A549 (cell line): Measurements from ENCODE around the gene MINAR1. TPM values are rescaled to one million over a fixed set of nuclear protein-coding genes. Genes with fewer than 3 reads are reported as not detected.

ENCODE experiments used
- ATAC-seq, 2 experiments: fragments of 200-7000 bp in 1 of 2; fragments of >200 bp in 1 of 2; cut with Nextera tagmentation in 1 of 2; cut with Tn5 transposase in 1 of 2; 3 replicates each; pipeline versions ENCODE4 v1.8.0 to v1.9.1; 2018 to 2020; ENCODE audit warnings: mild to moderate bottlenecking in 1 of 2, moderate library complexity in 1 of 2
- CTCF ChIA-PET: fragments of 300-600 bp; sonication (Branson Sonifier 250); formaldehyde crosslinking; extraction: SDS; loops from one replicate; lab custom pipeline; 2021; ENCODE audit warnings: antibody characterized with exemption, inconsistent platforms; lab: Yijun Ruan, JAX
- POLR2A ChIA-PET: fragments of 350-600 bp; formaldehyde crosslinking; extraction: SDS; loops from one replicate; lab custom pipeline; 2021; ENCODE audit warnings: antibody characterized with exemption, inconsistent platforms; lab: Yijun Ruan, JAX
- DNase-seq, 2 experiments: peaks; one replicate each; pipeline versions ENCODE4 v3.0.0 to v3.0.0-alpha.2; 2011 to 2016; ENCODE audit warnings: low read depth in 1 of 2, low spot score in 1 of 2
- FAIRE-seq: peaks from 2 replicates; lab custom pipeline; 2011; peaks lifted over from hg19 to GRCh38; lab: Jason Lieb, UNC
- H3K27ac ChIP-seq, 2 experiments: fragments of >200 bp; sonication (Bioruptor Twin); formaldehyde crosslinking; 3 replicates each; pipeline ENCODE4 v1.5.1; 2016 to 2017
- H3K4me1 ChIP-seq: fragments of >200 bp; sonication (Bioruptor Twin); formaldehyde crosslinking; 3 replicates; pipeline ENCODE4 v1.6.1; 2016
- H3K4me2 ChIP-seq: fragments of >200 bp; sonication (Bioruptor Twin); formaldehyde crosslinking; 3 replicates; pipeline ENCODE4 v1.6.1; 2016
- H3K4me3 ChIP-seq: fragments of >200 bp; sonication (Bioruptor Twin); formaldehyde crosslinking; 3 replicates; pipeline ENCODE4 v1.5.1; 2016
- H3K9me3 ChIP-seq: fragments of >200 bp; sonication (Bioruptor Twin); formaldehyde crosslinking; 3 replicates; pipeline ENCODE4 v1.6.1; 2016
- CBX8 ChIP-seq: fragments of 200-600 bp; sonication (generic); IDR thresholded peaks from 2 replicates; pipeline ENCODE4 v1.6.1; 2016
- CTCF ChIP-seq: fragments of >200 bp; sonication (Bioruptor Twin); formaldehyde crosslinking; IDR thresholded peaks from 3 replicates; pipeline ENCODE4 v1.5.1; 2016
- EP300 ChIP-seq, 2 experiments: fragments of >200 bp; sonication (Bioruptor Twin); formaldehyde crosslinking; IDR thresholded peaks; 2 replicates in 1 of 2; 3 replicates in 1 of 2; pipeline ENCODE4 v1.6.1; 2016 to 2017
- HES2 ChIP-seq: fragments of >200 bp; sonication (Bioruptor Twin); formaldehyde crosslinking; IDR thresholded peaks from 2 replicates; pipeline ENCODE4 v1.6.1; 2016
- HEYL ChIP-seq: fragments of 250-450 bp; sonication (Bioruptor Pico); IDR thresholded peaks from 2 replicates; pipeline ENCODE4 v1.8.0; 2021; ENCODE audit warnings: mild to moderate bottlenecking, moderate library complexity
- HOXA7 ChIP-seq: fragments of 250-450 bp; sonication (Bioruptor Pico); IDR thresholded peaks from 2 replicates; pipeline ENCODE4 v1.5.0; 2020; ENCODE audit warnings: mild to moderate bottlenecking, moderate library complexity
- HOXB13 ChIP-seq: fragments of 250-450 bp; sonication (Bioruptor Pico); IDR thresholded peaks from 2 replicates; pipeline ENCODE4 v1.5.0; 2020; ENCODE audit warnings: low read depth, mild to moderate bottlenecking, moderate library complexity
- HOXB5 ChIP-seq: fragments of 250-450 bp; sonication (Bioruptor Pico); IDR thresholded peaks from 2 replicates; pipeline ENCODE4 v1.5.0; 2020; ENCODE audit warnings: mild to moderate bottlenecking, moderate library complexity
- JUNB ChIP-seq: fragments of >200 bp; sonication (Bioruptor Twin); formaldehyde crosslinking; IDR thresholded peaks from 2 replicates; pipeline ENCODE4 v1.6.1; 2016
- KDM1A ChIP-seq: fragments of 200-600 bp; sonication (generic); IDR thresholded peaks from 2 replicates; pipeline ENCODE4 v1.6.1; 2016; ENCODE audit warnings: low read depth, mild to moderate bottlenecking
- MAZ ChIP-seq: fragments of 150-350 bp; IDR thresholded peaks from 2 replicates; pipeline ENCODE4 v1.6.1; 2014; ENCODE audit warnings: antibody characterized with exemption, low read depth, low read length, borderline replicate concordance
- MYC ChIP-seq: IDR thresholded peaks from 2 replicates; pipeline ENCODE4 v1.6.1; 2012; ENCODE audit warnings: mild to moderate bottlenecking, inconsistent platforms, low read length, improper control_type of control experiment, borderline replicate concordance
- NPAS2 ChIP-seq: fragments of 250-450 bp; sonication (Bioruptor Pico); IDR thresholded peaks from 2 replicates; pipeline ENCODE4 v1.8.0; 2022; ENCODE audit warnings: mild to moderate bottlenecking, moderate library complexity, borderline replicate concordance
- POLR2A ChIP-seq: IDR thresholded peaks from 2 replicates; pipeline ENCODE4 v1.6.1; 2012; ENCODE audit warnings: mild to moderate bottlenecking, low read length
- RARB ChIP-seq: fragments of 250-450 bp; sonication (Bioruptor Pico); IDR thresholded peaks from 2 replicates; pipeline ENCODE4 v1.8.0; 2021; ENCODE audit warnings: mild to moderate bottlenecking, moderate library complexity
- SMC3 ChIP-seq: fragments of >200 bp; sonication (Bioruptor Twin); formaldehyde crosslinking; IDR thresholded peaks from 3 replicates; pipeline ENCODE4 v1.6.1; 2018; ENCODE audit warnings: inconsistent platforms
- TFCP2L1 ChIP-seq: fragments of 250-450 bp; sonication (Bioruptor Pico); IDR thresholded peaks from 2 replicates; pipeline ENCODE4 v1.5.0; 2021; ENCODE audit warnings: mild to moderate bottlenecking
- ZC3H11A ChIP-seq: fragments of 450-650 bp; IDR thresholded peaks from 2 replicates; pipeline ENCODE4 v1.6.1; 2014; ENCODE audit warnings: antibody characterized with exemption, mild to moderate bottlenecking
- ZNF302 ChIP-seq: fragments of 250-450 bp; sonication (Bioruptor Pico); IDR thresholded peaks from 2 replicates; pipeline ENCODE4 v1.9.0; 2021; ENCODE audit warnings: inconsistent platforms, mild to moderate bottlenecking, moderate library complexity
- ZSCAN20 ChIP-seq: fragments of 250-450 bp; sonication (Bioruptor Pico); IDR thresholded peaks from 2 replicates; pipeline ENCODE4 v1.8.0; 2022; ENCODE audit warnings: mild to moderate bottlenecking, moderate library complexity
- WGBS: methylation state at CpG from one replicate; pipeline ENCODE4 v1.1.6; 2017; ENCODE audit errors: missing lambda C conversion rate; 5-methylcytosine and 5-hydroxymethylcytosine counted together
- polyA plus RNA-seq, 4 experiments: library from polyadenylated mRNA; depleted of rRNA in 3 of 4; stranded (reverse); fragments of >200 nt; fragmentation: RNase III in 1 of 4; extraction: RNeasy Plus Mini Kit Qiagen cat#74134 plus additional on column Dnase treatment in 1 of 4; gene quantifications; 2 replicates in 3 of 4; 3 replicates in 1 of 4; pipeline ENCODE4 v1.2.3, GENCODE V29; 2011 to 2017
- TF ChIP-seq, protein P1 (sequence below): IDR thresholded peaks from 2 replicates; pipeline ENCODE4 v1.6.1; 2012

MINAR1 gene
- polyA plus RNA-seq, 2 of the 4 experiments (the other 2 are of a cell fraction), result 0.87 to 0.88 TPM

DNA sequence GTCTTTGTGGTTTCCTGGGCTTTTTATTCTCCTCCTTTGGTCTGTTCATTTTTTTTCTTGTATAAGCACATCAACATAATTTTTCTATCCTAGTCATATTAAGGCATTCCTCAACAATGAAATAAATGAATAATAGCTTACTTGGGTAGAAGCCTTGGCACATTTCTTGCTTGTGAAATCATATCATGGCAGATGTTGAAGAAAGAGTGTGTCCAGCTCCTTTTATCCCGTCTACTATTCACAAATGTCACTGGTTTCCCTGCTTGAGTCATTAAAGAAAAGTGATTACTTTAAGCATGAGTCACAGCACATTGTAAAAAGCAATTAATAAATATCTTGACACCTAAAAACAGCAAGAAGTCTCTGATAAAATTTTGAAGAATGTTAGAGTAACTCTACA, 42.1 kb downstream of the MINAR1 start (continued):
- TF ChIP-seq RARB (CRISPR knock-in tag), result no peak
- no peak for TF ChIP-seq SMC3
- TF ChIP-seq, all 56 proteins: peak for 0

DNA sequence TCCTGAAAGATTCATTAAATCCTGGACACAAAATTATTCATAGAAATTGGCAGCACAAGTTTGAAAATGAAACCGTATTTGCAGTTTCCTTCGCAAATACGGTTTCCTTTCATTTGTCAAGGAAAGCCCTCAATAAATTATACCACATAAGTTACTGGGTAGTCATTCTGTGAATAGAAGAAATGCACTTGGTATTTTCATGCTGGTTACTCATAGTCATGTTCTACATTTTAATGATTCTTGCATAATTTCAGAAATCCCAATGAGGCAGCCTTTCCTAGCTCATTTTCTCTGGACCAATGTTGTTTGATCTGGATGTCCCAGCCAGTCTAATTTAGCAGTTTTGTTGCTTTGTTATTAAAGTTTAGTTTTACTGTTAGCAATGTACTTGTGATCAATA, 43.2 kb downstream of the MINAR1 start:
- H3K4me2 ChIP-seq, result no peak overlapping the region
- no peak overlapping the region for H3K4me3 ChIP-seq
- DNase-seq (no peak), ATAC-seq (no peak), FAIRE-seq (no peak)
- no peaks in the 10 kb centered on the region for H3K9me3 ChIP-seq
- POLR2A ChIA-PET, result no interaction called here
- CTCF ChIA-PET, result interaction anchor here (1.2 kb wide), 1 partner anchor 94 kb away, joined by 4 read pairs; no protein-coding TSS in a partner anchor
- no peak for TF ChIP-seq MYC
- TF ChIP-seq HOXB13 (CRISPR knock-in tag), result no peak
- no peak for TF ChIP-seq TFCP2L1
- no peak for TF ChIP-seq HES2
- no peak for TF ChIP-seq JUNB
- no peak for TF ChIP-seq ZNF302 (CRISPR knock-in tag)
- 85% methylated on average over 3 of the region's 3 CpGs for WGBS
- no peak overlapping the region for H3K27ac ChIP-seq
- H3K4me1 ChIP-seq, result no peaks in the 10 kb centered on the region

DNA sequence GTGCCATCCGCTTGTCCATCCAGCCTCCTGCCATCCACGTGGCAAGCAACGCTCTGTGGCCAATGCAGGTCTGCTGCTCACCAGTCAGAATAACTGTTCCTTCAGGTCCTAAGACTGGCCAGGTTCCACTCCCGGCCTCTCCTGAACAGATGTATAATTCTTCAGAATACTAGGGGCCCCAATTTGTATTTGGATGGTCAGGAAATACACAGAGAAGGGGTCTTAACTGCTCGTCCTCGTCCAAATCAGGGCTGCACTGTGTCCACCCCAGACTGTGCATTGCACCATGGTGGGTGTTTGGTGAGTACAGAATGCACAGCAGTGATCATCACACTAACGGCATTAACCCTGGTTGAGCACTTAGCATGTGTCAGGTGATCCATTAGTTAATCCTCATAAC, 46.0 kb downstream of the MINAR1 start:
- POLR2A ChIA-PET, result no interaction called here
- TF ChIP-seq ZSCAN20 (CRISPR knock-in tag) (no peak), ZC3H11A (no peak), MAZ (no peak), HOXA7 (CRISPR knock-in tag) (no peak), HOXB5 (CRISPR knock-in tag) (no peak), RARB (CRISPR knock-in tag) (no peak), TFCP2L1 (no peak), CTCF (no peak), CBX8 (no peak), KDM1A (no peak), NPAS2 (CRISPR knock-in tag) (no peak), EP300 (IDR thresholded peaks at IDR 0.05) (no peak), HEYL (CRISPR knock-in tag) (no peak), HES2 (no peak), POLR2A (no peak)
- TF ChIP-seq, protein P1, sequence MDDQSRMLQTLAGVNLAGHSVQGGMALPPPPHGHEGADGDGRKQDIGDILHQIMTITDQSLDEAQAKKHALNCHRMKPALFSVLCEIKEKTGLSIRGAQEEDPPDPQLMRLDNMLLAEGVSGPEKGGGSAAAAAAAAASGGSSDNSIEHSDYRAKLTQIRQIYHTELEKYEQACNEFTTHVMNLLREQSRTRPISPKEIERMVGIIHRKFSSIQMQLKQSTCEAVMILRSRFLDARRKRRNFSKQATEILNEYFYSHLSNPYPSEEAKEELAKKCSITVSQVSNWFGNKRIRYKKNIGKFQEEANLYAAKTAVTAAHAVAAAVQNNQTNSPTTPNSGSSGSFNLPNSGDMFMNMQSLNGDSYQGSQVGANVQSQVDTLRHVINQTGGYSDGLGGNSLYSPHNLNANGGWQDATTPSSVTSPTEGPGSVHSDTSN, result no peak
- TF ChIP-seq, all 56 proteins: peak for 0
- Histone ChIP-seq H3K4me2 (no peak overlapping the region), H3K4me1 (no peaks in the 10 kb centered on the region), H3K27ac (no peak overlapping the region), H3K9me3 (no peaks in the 10 kb centered on the region), H3K4me3 (no peak overlapping the region)
- FAIRE-seq (no peak), DNase-seq (no peak), ATAC-seq (no peak)
- CTCF ChIA-PET, result interaction anchor here (0.5 kb wide), 1 partner anchor 1290 kb away, joined by 4 read pairs; no protein-coding TSS in a partner anchor
- WGBS, result 42% methylated on average over 7 of the region's 7 CpGs
